Breast epithelium (tissue), 3 donors: Measurements from ENCODE around the gene ASTN2.

Source experiments
- POLR2AphosphoS5 ChIP-seq, 3 donors: sonication (generic); formaldehyde crosslinking; IDR thresholded peaks; one replicate each; pipeline ENCODE4 v1.6.1; 2017; ENCODE audit warnings: antibody characterized with exemption in 3 of 3
- TF ChIP-seq, protein P1 (sequence below), 3 donors: fragments of 450-650 bp; IDR thresholded peaks; one replicate each; pipeline ENCODE4 v1.5.1; 2016 to 2017; ENCODE audit warnings: antibody characterized with exemption in 3 of 3, mild to moderate bottlenecking in 3 of 3, moderate library complexity in 3 of 3

DNA sequence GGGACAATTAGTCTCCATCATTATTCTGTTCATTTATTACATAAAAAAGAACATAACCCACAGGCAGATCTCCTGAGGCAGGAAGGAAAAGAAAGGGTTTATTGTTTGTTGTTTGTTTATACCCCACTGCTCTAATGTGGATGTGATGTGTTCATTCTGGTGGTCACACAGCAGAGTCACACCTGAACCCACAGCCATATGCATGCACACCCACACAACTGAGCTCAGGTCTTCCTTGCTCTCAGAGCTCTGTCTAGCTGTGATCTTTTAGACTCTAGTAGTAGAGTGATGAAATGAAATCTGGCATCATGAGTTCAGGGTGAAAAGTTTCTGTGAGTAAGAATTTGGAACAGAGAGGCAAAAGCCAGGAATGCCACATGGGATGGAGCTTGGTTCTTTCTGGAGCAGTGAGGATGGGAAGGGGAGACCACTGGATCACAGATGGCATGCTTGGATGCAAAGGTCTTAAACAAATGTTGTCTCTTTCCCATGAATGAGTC, 1034.3 kb downstream of the ASTN2 start:
- TF ChIP-seq, protein P1, sequence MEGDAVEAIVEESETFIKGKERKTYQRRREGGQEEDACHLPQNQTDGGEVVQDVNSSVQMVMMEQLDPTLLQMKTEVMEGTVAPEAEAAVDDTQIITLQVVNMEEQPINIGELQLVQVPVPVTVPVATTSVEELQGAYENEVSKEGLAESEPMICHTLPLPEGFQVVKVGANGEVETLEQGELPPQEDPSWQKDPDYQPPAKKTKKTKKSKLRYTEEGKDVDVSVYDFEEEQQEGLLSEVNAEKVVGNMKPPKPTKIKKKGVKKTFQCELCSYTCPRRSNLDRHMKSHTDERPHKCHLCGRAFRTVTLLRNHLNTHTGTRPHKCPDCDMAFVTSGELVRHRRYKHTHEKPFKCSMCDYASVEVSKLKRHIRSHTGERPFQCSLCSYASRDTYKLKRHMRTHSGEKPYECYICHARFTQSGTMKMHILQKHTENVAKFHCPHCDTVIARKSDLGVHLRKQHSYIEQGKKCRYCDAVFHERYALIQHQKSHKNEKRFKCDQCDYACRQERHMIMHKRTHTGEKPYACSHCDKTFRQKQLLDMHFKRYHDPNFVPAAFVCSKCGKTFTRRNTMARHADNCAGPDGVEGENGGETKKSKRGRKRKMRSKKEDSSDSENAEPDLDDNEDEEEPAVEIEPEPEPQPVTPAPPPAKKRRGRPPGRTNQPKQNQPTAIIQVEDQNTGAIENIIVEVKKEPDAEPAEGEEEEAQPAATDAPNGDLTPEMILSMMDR (IDR thresholded peaks at IDR 0.05), result no peak
- TF ChIP-seq POLR2AphosphoS5 (IDR thresholded peaks at IDR 0.05), result no peak
